Left hindlimb (tissue), 1 donor: Measurements from ENCODE around the gene INPP5F.

Source experiments
- DNase-seq: peaks from one replicate; pipeline ENCODE4 v3.0.0-alpha.2; 2018

The INPP5F gene

DNA sequence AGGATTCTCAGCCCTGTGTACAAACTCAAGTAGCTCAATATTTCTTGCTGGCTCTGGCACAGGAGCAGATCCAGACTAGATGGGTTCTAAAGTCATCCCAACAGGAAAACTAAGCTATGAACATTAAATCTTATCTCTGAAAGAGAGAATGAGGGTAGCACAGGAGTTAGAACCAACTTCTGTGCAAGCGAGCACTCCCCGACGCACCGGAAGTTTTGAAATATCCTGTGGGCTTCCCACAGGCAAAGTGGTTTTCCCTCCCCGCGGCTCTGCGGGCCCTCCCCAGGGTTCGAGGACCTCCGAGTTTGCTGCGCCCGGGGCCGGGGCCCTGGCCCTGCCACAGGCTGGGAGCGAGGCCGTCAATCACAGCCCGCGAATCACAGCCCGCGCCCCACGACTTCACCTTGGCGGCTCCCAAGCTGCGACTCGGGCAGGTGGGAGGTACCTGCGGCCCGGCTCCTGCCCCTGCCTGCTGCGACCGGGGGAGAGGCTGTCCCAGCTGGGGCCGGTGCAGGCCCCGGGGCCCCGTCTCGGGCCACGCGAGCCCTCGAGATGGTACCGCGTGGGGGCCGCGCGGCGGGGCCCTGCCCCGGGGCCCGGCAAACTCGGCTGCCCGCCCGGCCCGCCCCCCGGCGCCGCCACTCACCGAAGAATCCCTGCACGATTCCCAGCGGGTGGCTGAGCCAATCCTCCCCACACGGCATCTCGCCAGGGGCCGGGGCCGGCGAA lies 146.2 kb downstream of the INPP5F start:
- DNase-seq, result peak; percentile 50

GRCh38 chr10:119872610-119872859 lies 146.7 kb downstream of the INPP5F start, which contains the start of gene MCMBP:
Gene MCMBP (minus strand): TSS chr10:119872843. CDS start chr10:119872584, 259 bp downstream.
- no peak for DNase-seq

DNA sequence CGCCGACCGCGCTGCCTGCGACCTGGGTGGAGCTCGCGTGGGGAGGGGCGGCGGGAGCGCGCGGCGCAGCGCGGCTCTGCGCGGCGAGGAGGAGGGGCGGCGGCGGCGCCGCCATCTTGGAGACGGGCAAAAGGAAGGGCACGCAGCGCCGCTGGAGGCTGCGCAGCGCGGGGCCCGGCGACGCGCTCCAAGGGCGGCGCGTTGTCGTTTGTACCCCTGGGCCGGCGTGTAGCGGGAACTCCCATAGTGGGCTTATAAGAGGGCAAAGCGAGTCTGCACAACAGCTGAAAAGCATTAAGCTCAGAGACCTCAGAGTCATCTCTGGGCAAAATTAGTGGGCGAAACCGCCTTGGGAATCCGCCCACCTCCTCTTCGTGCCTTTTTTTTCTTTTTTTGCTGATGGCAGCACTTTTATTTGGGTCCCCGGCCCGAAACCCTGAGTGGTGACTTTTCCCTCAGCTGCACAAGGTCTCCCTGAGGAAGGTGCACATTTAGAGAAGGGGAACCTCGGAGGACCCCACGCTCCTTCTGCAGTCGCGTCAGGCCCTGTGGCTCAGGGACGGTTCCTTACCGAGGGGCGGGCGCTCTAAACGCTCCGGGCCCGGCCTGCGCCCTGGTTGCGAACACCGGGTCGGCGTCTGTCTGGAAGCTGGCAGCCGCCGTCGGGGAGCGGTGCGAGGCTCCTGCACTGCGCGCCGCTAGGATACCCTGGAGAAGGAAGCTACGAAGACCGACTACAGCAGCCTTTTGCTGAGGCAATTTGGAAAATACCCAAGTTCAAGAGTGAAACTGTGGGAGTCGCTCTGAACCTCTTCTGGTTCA lies 147.2 kb downstream of the INPP5F start:
- DNase-seq, result peak; percentile 92

- no peak for DNase-seq
Observed at GRCh38 chr10:119878524-119878923, 152.7 kb downstream of the INPP5F start.
